Hepatocyte (in vitro differentiated cells): ENCODE results near the gene SERINC5.

Experiments used
- CTCF ChIP-seq: fragments of 200-600 bp; sonication (generic); IDR thresholded peaks from 2 replicates; pipeline ENCODE4 v1.5.1; 2016; ENCODE audit warnings: antibody characterized with exemption, mild to moderate bottlenecking; ENCODE audit not compliant: poor library complexity
- EZH2 ChIP-seq: fragments of 200-600 bp; sonication (generic); IDR thresholded peaks from 2 replicates; pipeline ENCODE4 v1.6.1; 2016; ENCODE audit warnings: antibody characterized with exemption, mild to moderate bottlenecking, borderline replicate concordance

DNA sequence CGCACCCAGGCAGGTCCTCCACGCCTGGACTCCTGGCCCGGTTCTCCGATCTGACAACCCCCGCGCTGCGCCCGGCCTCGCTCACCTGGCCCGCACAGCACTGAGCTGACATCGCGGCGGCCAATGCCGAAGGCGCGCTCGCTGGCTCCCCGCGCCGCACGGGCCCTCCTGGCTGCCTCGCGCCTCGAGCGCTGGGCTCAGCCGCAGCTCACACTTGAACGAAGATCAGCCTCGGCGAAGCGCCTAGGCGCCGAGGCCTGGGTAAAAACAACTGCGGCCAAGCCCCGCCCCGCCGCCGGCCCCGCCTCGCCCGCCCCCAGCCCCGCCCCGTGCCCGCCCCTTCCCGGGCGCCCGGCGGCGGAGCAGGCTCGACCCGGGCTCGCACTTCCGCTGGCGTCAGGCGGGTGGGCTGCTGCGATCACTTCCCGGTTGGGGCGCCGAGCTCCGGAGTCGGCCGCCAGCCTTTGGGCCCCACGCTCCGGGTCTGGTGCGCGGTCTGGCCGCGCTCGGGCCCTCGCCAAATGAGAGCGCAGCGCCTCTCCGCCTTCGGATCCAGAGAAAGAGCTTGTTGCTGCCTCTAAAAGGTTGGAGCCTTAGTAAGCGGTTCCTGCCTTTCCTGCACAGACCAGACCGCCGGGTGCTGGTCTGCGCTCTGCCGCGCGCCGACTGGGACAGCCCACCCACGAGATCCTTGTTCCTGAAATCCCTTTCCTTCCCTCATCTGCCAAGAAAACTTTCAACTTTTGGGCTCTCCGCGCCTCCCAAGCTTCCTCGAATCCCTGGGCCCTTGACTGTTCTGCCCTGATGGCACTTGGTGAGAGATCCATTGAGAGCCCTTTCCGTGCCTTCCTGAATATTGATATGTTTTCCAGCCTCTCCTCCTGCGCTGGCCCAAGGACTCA lies at the start of gene SERINC5:
- TF ChIP-seq EZH2, result no peak
- TF ChIP-seq CTCF, result no peak
